ENCODE measurements around the gene LDLRAD4.
"Not testable (repeated sequence)": the region's sequence is repeated elsewhere in the genome, so short reads cannot be mapped to it uniquely, and the experiment has no call there.

LDLRAD4 gene

DNA sequence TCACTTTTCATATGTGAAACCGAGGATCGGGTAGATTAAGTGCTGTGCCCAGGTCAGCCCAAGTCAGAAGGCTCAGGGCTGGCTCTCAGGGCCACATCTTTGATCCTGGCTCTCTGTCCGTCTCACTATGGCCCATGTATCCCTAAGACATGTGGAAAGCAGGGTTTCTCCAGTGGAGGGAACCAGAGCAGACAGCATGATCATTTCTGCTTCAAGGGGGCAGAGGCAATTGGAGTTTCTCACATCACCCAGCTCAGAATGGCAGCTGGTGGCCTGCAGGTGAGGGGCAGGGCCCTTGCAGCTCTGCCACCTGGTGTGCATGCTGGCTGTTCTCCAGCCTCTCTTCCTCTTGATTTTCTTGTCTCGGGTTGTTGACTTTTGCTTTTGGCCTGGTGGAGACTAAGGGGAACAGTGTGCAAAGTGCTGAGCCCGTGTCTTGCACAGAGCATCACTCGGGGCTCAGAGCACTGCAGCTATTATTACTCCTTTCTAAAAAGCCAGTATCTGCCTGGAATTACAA is 27.0 kb downstream of the LDLRAD4 start:
- in situ Hi-C loops (cut with MboI; ENCODE audit: low sequenced_read_pairs), result no loop called here

DNA sequence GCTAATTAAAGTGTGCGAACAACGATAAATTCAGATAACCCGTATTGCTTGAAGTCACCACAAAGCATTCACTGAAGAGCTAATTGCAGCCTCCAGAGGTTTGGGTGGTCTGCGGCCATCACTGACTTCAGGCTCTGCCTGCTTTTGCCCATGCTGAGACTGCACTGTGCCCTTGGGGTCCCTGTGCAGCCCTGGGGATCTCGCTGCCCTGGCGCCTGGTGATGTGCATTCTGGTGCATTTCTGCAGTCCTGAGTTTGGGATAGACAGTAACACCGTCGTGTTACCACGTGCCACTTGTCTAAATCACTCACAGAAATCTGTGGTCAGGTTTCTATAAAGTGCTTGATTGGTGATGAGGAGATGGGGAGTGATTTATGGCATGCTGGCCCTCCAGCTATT is 27.6 kb downstream of the LDLRAD4 start:
- in situ Hi-C loops (cut with MboI; ENCODE audit: low sequenced_read_pairs), result no loop called here

DNA sequence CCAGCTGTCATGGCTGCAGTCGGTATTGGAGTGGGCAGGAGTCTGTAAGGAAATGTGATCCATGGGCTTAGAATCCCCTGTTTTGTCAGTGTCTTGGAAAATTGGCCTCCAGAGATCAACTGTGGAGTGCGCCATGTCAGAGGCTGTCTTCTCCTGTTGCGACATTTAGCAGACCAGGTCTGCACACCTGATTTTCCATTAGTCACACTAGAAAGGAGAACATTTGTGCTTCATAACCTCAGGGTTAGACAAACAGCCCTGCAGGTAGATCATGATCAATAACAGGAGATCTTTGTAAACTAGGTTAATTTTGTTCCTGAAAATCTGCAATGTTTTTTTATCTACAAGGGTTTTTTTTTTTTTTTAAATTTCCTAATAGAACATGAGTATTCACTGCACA is 28.0 kb downstream of the LDLRAD4 start:
- in situ Hi-C loops (cut with MboI; ENCODE audit: low sequenced_read_pairs), result no loop called here

DNA sequence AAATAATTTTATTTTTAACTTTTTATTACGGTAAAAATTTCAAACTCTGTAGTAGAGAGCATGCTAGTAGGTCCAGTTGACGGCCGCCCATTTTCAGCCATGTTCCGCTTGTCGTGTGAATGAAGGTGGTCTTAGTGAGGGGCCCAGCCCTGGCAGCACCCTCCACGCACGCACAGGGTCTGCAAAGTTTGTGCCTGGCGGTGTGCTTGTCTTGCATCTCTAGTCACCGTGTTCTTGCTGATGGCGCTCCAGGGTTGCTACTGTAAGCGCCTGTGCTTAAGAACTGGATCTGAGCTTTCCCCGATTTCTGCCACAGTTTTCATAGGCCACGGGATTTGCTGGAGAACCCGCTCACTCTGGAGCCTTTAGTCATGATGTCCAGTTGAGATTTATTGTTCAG is 28.9 kb downstream of the LDLRAD4 start:
- in situ Hi-C loops (cut with MboI; ENCODE audit: low sequenced_read_pairs), result no loop called here

GRCh38 chr18:13252686-13253410 is 34.3 kb downstream of the LDLRAD4 start:
- in situ Hi-C loops (cut with MboI; ENCODE audit: low sequenced_read_pairs), result no loop called here

- in situ Hi-C loops (cut with MboI; ENCODE audit: low sequenced_read_pairs), result no loop called here
These were observed 35.5 kb downstream of the LDLRAD4 start for GRCh38 chr18:13253786-13254688.

DNA sequence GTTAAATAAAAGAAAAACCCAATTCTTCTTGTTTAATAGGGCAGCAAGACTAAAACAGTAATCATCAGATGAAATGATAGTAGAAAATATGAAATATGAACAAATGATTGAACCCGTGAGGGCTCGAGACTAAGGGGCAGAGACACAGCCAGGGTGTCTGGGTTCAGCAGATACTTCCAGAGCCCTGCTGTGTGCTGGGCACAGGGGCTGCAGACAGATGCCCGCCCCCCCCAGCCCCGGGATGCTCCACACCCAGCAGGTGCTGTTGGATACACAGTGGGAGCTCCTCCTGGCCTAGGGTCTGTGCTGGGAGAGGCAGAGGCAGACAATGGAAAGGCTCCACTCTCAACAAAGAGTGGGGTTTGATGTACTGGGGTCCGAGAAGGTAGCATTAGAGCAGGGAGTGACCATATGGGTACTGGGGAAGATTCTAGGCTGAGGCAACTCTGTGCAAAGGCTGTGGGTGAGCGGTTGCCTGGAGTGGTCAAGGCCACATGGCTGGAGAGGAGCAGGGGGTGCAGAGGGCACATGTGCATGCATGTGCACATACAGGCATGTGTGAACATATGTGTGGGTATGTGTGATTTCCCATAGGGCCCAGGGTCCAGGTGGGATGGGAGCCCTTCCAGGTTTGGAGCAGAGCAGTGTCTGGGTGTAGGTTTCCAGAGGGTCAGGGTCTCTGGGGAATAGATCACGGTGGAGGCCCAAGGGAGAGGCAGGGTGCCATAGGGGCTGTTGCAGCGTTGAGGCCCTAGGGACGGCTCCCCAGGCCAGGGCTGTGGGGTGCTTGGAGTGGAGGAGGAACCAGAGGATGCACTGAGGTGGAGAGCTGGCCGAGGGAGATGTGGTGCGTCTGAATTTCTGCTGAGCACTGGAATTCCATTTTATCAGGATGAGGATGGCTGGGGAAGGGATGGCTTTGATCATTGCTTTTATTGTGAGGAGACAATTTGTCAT is 36.7 kb downstream of the LDLRAD4 start:
- in situ Hi-C loops (cut with MboI; ENCODE audit: low sequenced_read_pairs), result no loop called here

DNA sequence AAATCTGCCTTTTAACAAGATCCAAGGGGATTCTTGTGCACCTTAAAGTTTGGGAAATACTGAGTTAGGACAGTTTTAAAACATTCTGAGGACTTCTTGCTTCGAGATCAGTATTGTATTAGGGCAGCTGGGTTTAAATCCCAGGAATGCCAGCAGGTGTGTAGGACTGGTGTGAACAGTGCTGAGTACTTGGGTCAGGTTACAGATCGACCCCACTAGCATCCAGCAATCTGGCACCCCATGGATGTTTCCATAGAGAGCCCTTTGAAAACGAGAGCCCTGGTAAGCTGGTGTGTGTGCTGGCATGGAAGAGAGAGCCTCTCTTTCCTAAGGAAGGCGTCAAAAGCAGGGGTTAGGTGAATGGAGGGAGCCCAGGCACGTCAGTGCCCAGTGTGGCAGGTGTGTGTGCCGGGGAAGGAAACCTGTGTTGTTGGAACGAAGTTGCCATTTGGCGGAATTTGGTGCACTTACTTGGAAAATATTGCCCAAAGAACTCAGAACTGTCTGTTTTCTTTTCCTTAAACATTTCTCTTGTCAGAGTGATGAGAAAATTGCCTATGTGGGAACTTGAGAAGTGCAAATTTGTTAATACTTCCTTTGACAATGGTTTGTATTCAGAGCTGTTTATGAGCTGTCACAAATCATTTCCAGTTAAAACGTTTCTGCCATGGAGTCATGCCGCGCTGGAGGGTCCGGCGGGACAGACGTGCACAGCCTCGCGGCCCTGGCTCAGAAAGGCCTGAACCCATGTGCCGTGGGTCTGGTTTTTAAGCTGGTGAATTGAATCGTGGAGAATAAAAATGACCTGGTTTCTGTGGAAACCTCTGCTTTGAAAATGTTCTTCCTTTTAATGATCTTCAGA is 38.1 kb downstream of the LDLRAD4 start:
- in situ Hi-C loops (cut with MboI; ENCODE audit: low sequenced_read_pairs), result no loop called here

DNA sequence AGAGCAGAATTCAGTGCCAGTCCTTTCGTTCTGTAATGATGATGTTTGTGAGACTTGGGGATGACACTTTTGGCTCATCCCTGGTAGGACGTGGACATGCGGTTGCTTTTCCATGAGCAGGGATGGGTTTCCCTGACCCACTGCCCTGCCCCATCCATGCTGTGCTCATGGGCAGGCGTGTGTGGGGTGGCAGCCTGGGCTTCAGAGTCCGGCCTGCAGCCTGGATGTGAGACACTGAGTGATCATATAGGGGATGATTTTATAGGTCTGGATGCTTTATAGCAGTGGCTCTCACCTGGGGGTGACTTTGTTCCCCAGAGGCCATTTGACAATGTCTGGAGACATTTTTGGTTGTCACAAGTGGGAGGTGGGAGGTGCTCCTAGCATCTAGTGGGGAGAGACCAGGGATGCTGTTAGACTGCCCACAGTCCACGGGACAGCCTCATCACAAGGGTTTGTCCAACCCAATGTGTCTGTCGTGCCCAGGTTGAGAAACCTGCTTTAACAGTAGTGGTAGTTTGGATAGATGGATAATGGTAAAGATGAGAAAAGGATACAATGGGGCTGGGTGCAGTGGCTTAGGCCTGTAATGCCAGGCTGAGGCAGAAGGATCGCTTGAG is 38.9 kb downstream of the LDLRAD4 start:
- in situ Hi-C loops (cut with MboI; ENCODE audit: low sequenced_read_pairs), result no loop called here

- in situ Hi-C loops (cut with MboI; ENCODE audit: low sequenced_read_pairs), result no loop called here
These were observed 40.4 kb downstream of the LDLRAD4 start for GRCh38 chr18:13258921-13259320.

GRCh38 chr18:13259701-13260100 is 41.1 kb downstream of the LDLRAD4 start:
- in situ Hi-C loops (cut with MboI; ENCODE audit: low sequenced_read_pairs), result no loop called here

DNA sequence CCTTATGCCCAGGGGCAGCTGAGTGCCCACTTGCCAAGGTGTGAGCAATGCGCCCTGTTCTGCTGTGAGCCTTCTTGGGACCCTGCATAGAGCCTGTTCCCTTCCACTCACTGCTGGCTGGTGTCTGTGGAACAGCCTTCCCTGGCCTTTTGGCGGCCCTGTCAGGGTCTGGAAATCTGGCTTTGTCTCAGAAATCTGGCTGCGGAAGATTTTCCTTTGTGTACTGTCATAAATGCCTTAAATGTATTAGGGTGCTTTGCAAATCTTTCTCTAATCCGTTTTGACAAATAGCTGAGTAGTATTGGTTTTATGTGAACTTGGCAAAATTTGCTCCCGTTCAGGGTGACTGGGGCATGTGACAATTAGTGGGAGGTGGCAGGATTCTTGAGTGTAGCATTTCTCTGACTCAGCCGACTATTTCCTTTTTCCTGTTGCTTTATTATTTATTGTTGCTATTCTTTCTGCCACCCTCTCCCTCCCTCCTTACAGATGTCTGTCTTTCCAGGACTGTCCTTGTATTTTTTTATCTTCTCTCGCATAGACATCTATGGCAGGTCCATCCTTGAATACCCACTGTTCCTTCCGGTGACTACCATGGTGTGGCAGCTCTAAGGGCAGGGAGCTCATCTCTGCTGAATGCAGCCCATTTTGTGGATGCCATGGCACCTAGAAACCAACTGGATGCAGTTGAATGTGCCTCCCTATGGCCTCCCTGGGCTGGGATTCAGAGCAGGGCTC is 41.8 kb downstream of the LDLRAD4 start:
- in situ Hi-C loops (cut with MboI; ENCODE audit: low sequenced_read_pairs), result no loop called here

DNA sequence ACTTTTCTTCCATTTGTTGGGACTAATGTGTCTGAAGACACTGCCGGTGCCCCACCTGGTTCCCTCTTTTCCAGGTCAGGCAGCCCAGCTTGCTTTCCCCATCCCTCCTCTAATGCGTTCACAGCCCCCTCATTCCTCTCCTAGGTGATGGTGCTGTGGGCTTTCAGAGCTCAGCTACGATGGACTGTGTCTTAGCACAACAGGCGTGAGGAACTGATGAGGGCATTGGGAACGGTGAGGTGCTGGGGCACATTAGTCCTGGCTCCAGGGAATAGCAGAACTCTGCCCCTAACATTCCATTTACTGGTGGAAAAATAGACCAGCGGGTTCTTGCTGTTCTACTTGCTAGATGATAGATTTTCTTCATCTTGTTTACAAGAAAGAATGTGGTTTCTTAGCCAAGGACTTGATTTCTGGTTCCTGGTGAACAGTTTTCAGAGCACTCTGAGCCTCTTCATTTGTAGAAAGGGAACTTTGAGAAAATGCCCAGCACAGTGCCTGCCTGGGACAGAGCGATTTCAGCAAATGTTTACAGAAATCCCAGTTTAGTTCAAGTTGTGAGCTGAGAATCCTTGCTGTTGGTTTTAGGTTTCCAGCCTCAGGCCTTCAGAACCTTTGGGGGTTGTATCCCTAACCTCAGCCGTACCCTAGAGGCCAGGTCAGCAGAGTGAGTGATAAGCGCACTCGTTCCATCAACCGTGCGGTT is 42.5 kb downstream of the LDLRAD4 start:
- in situ Hi-C loops (cut with MboI; ENCODE audit: low sequenced_read_pairs), result no loop called here

DNA sequence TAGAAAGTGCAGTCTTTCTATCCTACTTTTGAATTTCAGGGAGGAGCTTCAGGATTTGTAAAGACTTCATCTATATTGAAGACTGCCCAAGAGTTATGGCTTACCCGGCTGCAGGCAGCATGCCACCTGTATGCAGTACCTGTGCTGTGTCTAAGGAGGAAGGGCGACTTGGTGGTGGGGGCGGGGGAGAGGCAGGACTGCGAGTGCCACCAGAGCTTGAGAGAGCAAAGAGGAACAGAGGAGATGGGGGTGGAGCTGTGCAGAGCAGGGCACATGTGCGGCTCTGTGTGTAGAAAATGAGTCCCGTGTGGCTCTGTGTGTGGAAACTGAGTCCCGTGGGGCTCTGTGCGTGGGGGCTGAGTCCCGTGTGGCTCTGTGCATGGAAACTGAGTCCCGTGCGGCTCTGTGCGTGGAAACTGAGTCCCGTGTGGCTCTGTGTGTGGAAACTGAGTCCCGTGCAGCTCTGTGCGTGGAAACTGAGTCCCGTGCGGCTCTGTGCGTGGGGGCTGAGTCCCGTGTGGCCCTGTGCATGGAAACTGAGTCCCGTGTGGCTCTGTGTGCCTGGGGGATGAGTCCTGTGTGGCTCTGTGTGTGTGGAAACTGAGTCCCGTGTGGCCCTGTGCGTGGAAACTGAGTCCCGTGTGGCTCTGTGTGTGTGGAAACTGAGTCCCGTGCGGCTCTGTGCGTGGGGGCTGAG is 43.2 kb downstream of the LDLRAD4 start:
- in situ Hi-C loops (cut with MboI; ENCODE audit: low sequenced_read_pairs), result no loop called here

DNA sequence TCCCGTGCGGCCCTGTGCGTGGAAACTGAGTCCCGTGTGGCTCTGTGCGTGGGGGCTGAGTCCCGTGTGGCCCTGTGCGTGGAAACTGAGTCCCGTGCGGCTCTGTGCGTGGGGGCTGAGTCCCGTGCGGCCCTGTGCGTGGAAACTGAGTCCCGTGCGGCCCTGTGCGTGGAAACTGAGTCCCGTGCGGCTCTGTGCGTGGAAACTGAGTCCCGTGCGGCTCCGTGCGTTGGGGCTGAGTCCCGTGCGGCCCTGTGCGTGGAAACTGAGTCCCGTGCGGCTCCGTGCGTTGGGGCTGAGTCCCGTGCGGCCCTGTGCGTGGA is 43.8 kb downstream of the LDLRAD4 start:
- in situ Hi-C loops (cut with MboI; ENCODE audit: low sequenced_read_pairs), result not testable (repeated sequence)

DNA sequence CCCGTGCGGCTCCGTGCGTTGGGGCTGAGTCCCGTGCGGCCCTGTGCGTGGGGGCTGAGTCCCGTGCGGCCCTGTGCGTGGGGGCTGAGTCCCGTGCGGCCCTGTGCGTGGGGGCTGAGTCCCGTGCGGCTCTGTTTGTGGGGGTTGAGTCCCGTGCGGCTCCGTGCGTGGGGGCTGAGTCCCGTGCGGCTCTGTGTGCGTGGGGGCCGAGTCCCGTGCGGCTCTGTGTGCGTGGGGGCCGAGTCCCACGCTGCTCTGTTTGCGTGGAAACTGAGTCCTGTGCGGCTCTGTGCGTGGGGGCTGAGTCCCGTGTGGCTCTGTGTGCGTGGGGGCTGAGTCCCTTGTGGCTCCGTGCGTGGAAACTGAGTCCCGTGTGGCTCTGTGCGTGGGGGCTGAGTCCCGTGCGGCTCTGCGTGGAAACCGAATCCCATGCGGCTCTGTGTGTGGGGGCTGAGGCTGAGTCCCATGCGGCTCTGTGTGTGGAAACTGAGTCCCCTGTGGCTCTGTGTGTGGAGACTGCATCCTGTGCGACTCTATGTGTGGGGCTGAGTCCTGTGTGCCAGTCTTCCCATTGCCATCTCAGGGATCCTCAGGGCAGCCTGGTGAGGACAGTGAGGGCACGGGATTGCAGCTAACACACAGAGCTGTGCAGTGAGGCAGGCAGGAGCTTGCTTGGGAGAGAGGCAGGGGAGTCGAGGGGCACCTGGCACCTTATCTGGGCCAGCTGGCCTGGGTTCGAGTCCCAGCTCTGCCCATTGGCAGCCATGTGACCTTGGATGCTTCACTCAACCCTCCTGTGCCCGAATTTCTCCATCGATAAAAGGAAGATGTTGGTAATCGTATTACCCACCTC is 44.5 kb downstream of the LDLRAD4 start:
- in situ Hi-C loops (cut with MboI; ENCODE audit: low sequenced_read_pairs), result no loop called here

Data from HL-60/S4 treated with retinoic acid at 250 ng/mL for 4 days and 3 days (cell line).